Liver (tissue), 2 donors: ENCODE measurements around the gene PROX2.

ENCODE experiments used
- CTCF ChIP-seq: fragments of 150-350 bp; IDR thresholded peaks from 2 replicates; pipeline ENCODE4 v1.5.1; 2017; ENCODE audit warnings: improper control_type of control experiment, low read depth, low read length; ENCODE audit not compliant: missing input control
- YY1 ChIP-seq: IDR thresholded peaks from 2 replicates; pipeline ENCODE4 v1.6.1; 2016; ENCODE audit warnings: antibody characterized with exemption, mild to moderate bottlenecking
- donor health status: healthy.

GRCh38 chr14:74924061-74924460, 48.1 kb upstream of the PROX2 start:
- TF ChIP-seq CTCF (no peak), YY1 (no peak)
